Mesothelial cell of epicardium (in vitro differentiated cells): ENCODE results near the gene TRMT11. TPM values are rescaled to one million over a fixed set of nuclear protein-coding genes. Genes with fewer than 3 reads are reported as not detected.

Experiments
- DNase-seq, 2 experiments: peaks; one replicate each; pipeline ENCODE4 v3.0.0; 2021; ENCODE audit warnings: low spot score in 2 of 2; ENCODE audit not compliant: unreplicated experiment in 2 of 2
- H3K27ac Mint-ChIP-seq: 2 replicates; pipeline ENCODE4 v1.8.0; 2021; ENCODE audit warnings: mixed read lengths
- H3K27me3 Mint-ChIP-seq: 2 replicates; pipeline ENCODE4 v1.8.0; 2021; ENCODE audit warnings: low read depth, mixed read lengths
- H3K36me3 Mint-ChIP-seq: 2 replicates; pipeline ENCODE4 v1.8.0; 2021; ENCODE audit warnings: mixed read lengths
- H3K4me1 Mint-ChIP-seq: 2 replicates; pipeline ENCODE4 v1.8.0; 2021; ENCODE audit warnings: mixed read lengths
- H3K4me3 Mint-ChIP-seq: 2 replicates; pipeline ENCODE4 v1.8.0; 2021; ENCODE audit warnings: mild to moderate bottlenecking, moderate library complexity, mixed read lengths
- H3K9me3 Mint-ChIP-seq: 2 replicates; pipeline ENCODE4 v1.8.0; 2021; ENCODE audit warnings: mixed read lengths
- total RNA-seq: library from RNA; stranded (reverse); gene quantifications from 3 replicates; pipeline ENCODE4 v1.2.1, GENCODE V29; 2021
- TF ChIP-seq, protein P1 (sequence below): fragments of 200-600 bp; sonication (generic); IDR thresholded peaks from one replicate; pipeline ENCODE4 v1.5.0; 2021; ENCODE audit warnings: antibody characterized with exemption; ENCODE audit not compliant: unreplicated experiment

Gene TRMT11
- total RNA-seq, 1 donor from 2014 or later: 31.8 TPM

DNA sequence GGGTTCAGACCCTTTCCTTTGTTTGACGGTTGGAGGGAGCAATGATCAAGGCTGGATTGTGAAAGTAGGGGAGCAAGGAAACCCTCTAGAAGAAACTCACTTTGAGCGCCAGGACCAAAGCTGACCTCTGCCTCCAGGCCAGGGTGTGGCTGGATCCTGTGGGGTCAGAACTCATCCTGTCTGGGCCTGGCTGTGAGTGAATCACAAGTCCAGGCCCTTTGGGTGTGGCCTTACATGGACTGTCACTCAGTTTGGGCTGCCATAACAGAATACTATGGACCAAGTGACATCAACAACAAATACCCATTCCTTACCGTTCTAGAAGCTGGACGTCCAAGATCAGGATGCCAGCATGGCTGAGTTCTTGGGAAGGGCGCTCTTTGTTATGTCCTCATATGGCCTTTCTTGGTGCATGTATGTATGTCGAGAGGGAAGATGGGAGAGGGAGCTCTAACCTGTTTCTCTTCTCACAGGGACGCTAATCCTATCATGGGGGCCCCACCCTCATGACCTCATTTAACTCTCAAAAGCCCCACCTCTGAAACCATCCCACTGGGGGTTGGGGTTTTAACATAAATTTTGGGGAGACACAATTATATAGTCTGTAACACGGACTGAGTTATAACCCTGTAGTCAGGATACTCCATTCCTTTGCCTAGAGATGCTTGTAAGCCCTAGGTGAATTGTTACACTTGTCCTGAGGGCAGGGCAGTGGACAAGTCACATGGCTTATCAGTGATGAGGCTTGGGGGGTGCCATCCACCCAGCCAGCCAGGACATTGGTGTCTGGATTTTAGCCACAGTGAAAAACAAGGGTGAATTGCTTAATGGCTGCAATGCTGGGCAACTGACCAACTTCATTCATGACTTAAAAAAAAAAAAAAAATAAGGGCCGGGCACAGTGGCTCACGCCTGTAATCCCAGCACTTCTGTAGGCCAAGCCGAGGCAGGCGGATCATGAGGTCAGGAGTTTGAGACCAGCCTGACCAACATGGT, 80.0 kb downstream of the TRMT11 start:
- H3K36me3 Mint-ChIP-seq: peaks cover 29% of the 10 kb centered on the region
- TF ChIP-seq, protein P1, sequence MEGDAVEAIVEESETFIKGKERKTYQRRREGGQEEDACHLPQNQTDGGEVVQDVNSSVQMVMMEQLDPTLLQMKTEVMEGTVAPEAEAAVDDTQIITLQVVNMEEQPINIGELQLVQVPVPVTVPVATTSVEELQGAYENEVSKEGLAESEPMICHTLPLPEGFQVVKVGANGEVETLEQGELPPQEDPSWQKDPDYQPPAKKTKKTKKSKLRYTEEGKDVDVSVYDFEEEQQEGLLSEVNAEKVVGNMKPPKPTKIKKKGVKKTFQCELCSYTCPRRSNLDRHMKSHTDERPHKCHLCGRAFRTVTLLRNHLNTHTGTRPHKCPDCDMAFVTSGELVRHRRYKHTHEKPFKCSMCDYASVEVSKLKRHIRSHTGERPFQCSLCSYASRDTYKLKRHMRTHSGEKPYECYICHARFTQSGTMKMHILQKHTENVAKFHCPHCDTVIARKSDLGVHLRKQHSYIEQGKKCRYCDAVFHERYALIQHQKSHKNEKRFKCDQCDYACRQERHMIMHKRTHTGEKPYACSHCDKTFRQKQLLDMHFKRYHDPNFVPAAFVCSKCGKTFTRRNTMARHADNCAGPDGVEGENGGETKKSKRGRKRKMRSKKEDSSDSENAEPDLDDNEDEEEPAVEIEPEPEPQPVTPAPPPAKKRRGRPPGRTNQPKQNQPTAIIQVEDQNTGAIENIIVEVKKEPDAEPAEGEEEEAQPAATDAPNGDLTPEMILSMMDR: no peak
- H3K4me3 Mint-ChIP-seq: no peak overlapping the region
- peaks cover 21% of the 10 kb centered on the region for H3K4me1 Mint-ChIP-seq
- peaks cover 11% of the 10 kb centered on the region for H3K9me3 Mint-ChIP-seq
- no peak overlapping the region for H3K27ac Mint-ChIP-seq
- no peaks in the 10 kb centered on the region for H3K27me3 Mint-ChIP-seq
- no peak for DNase-seq

GRCh38 chr6:126067073-126067472, 80.7 kb downstream of the TRMT11 start:
- Mint-ChIP-seq H3K4me3 (no peak overlapping the region), H3K4me1 (peaks cover 23% of the 10 kb centered on the region)

GRCh38 chr6:126069449-126069848, 83.1 kb downstream of the TRMT11 start:
- Mint-ChIP-seq H3K4me1 (peaks cover 11% of the 10 kb centered on the region), H3K27ac (no peak overlapping the region), H3K4me3 (no peak overlapping the region), H3K27me3 (no peaks in the 10 kb centered on the region), H3K9me3 (peaks cover 11% of the 10 kb centered on the region), H3K36me3 (peaks cover 24% of the 10 kb centered on the region)
- DNase-seq: no peak
- TF ChIP-seq, protein P1: no peak

More at GRCh38 chr6:126067073-126067472, 80.7 kb downstream of the TRMT11 start:
- H3K27ac Mint-ChIP-seq: no peak overlapping the region
- TF ChIP-seq, protein P1: no peak
- no peak for DNase-seq
- H3K9me3 Mint-ChIP-seq: peaks cover 11% of the 10 kb centered on the region
- peaks cover 29% of the 10 kb centered on the region for H3K36me3 Mint-ChIP-seq
- H3K27me3 Mint-ChIP-seq: no peaks in the 10 kb centered on the region

- Mint-ChIP-seq H3K4me3 (no peak overlapping the region), H3K27me3 (no peaks in the 10 kb centered on the region), H3K36me3 (peaks cover 21% of the 10 kb centered on the region), H3K4me1 (peaks cover 10% of the 10 kb centered on the region), H3K9me3 (peaks cover 11% of the 10 kb centered on the region), H3K27ac (peak overlapping the region; percentile 64)
- TF ChIP-seq, protein P1: no peak
- no peak for DNase-seq
These were observed 84.8 kb downstream of the TRMT11 start for GRCh38 chr6:126071000-126071647.

GRCh38 chr6:126072172-126072571, 85.8 kb downstream of the TRMT11 start:
- H3K4me3 Mint-ChIP-seq: no peak overlapping the region
- peaks cover 12% of the 10 kb centered on the region for H3K4me1 Mint-ChIP-seq
- no peaks in the 10 kb centered on the region for H3K27me3 Mint-ChIP-seq
- peaks cover 11% of the 10 kb centered on the region for H3K9me3 Mint-ChIP-seq
- peaks cover 19% of the 10 kb centered on the region for H3K36me3 Mint-ChIP-seq
- no peak overlapping the region for H3K27ac Mint-ChIP-seq
- no peak for DNase-seq
- TF ChIP-seq, protein P1: no peak
